Right renal pelvis (tissue), 4 donors: Measurements from ENCODE around the gene HSBP1. TPM values are rescaled to one million over a fixed set of nuclear protein-coding genes. Genes with fewer than 3 reads are reported as not detected.

Source experiments
- DNase-seq, 4 donors: peaks; one replicate each; pipeline ENCODE4 v3.0.0-alpha.2; 2013; ENCODE audit warnings: low read depth in 4 of 4, low spot score in 3 of 4, missing footprints in 1 of 4
- polyA plus RNA-seq, 4 donors: library from polyadenylated mRNA; unstranded; fragments of 120-200 nt; gene quantifications; one replicate each; pipeline ENCODE4 v1.2.1, GENCODE V29; 2013; ENCODE audit not compliant: insufficient read length in 4 of 4

The HSBP1 gene
- polyA plus RNA-seq, 4 donors: 210 to 253 (median 237) TPM

- no peak for DNase-seq
Measured at GRCh38 chr16:83835586-83836566, 28.1 kb downstream of the HSBP1 start.

DNA sequence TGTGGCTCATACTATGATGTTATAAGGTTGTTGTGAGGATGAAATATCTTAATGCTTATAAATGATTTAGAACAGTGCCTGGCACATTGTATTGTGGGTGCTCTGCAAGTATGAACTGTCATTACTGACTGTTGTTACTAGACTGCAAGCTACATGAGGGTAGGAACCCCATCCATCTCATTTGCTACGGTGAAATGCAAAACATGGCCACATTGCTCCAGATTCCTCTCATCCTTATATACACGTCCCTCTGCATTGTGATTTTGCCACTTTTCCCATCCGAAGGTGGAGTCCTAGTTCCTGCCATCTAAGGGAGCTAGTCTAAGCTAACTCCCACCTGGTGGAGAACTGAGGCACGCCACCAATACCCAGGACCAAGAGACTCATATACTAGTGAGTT lies 29.8 kb downstream of the HSBP1 start:
- DNase-seq: no peak

DNA sequence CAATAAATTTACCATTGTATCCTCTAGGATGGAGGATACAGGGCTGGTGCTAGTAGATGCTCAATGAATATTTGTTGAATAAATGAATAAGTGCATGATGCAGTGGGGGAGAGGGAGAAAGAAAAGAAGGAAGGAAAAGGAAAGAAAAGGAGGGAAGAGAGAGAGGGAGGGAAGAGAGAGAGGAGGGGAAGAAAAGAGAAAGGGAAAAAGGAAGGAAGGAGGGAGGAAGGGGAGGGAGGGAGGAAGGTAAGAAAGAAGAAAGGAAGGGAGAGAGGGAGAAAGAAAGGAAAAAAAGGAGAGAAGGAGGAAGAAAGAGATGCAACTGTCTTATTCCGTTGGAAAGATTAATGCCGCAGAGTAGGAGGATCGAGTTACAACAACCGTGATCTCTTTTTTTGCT lies 30.4 kb downstream of the HSBP1 start:
- DNase-seq: no peak

GRCh38 chr16:83839561-83839960 lies 31.8 kb downstream of the HSBP1 start:
- DNase-seq: no peak

GRCh38 chr16:83840060-83840617 lies 32.4 kb downstream of the HSBP1 start:
- DNase-seq: no peak

- DNase-seq: no peak
Measured at GRCh38 chr16:83842291-83842690, 34.5 kb downstream of the HSBP1 start.

- no peak for DNase-seq
Measured at GRCh38 chr16:83842756-83843507, 35.2 kb downstream of the HSBP1 start.

GRCh38 chr16:83843657-83844056 lies 35.9 kb downstream of the HSBP1 start:
- DNase-seq: no peak

DNA sequence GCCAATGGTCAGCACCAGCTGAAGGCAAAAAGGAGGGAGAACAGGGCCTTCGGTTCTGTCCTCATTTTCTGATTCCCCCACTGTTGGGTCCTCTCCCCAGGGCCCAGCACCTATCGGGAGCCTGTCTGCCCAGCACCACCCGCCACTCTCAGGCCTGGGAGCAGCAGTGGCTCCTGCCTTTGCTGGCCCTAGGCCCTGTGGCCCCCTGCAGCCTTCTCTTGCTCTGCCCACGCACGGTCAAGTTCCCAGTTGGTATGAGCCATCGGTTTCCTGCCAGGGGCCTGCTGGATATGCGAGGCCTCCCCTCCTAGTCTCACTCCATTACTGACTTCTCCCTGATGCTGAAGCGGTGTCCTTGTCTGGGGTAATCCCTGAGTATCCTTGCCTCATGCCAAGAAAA lies 37.5 kb downstream of the HSBP1 start:
- no peak for DNase-seq

DNA sequence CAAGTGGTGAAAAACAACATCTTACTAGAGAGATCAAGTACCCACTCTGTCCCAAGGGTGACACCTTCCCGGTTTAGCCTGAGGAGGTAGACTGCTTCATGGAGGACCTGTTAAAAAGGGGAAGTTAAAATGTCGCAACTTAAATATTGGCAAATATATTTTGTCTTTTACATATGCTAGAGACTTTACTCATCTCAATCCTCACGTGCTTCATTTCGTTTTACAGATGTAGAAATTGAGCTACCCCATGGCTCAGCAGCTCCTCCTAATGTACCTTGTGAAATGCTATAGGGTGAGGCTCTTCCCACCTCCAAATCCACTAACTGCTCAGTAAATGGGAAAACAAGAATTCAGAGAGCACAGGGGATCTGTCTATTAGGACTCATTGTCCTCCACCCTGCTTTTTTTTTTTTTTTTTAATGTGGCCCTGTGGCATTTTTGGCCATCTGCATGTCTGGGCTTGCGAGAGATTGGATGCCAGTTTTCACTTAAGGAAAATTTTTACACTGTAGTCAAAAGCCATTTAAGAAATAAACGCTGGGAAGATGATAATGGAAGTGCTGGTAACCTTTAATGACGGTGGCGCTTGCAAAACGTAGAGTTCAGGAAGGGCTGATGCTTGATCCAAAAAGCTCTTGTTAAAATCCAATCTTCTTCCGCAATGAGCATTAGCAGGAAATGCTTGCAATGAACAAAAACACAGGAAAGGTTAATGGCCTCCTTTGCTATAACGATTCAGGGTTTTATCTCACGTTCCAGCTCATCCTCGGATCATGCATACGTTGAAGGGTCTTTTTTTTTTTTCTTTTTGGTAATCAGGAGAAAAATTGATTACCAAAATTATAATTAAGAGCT lies 39.8 kb downstream of the HSBP1 start:
- DNase-seq: no peak

DNA sequence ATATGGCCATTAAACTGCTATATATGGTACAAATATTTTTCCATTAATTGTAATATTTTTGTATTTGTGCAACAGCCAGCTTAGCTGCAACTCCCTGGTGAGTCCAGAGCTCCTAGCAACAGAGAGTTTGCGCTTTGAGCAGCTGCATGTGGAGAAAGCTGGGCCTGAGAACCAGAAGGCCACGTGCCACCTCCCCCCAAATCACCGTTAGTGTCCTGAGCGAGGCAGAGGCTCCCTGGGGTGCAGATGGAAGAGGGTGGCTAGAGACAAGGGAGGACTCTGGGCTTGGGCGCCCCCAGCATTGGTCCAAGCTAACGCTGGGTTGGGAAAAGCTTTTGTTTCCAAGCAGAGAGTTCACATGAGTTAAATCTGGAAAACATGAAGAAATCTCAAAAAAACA lies 41.6 kb downstream of the HSBP1 start:
- no peak for DNase-seq

DNA sequence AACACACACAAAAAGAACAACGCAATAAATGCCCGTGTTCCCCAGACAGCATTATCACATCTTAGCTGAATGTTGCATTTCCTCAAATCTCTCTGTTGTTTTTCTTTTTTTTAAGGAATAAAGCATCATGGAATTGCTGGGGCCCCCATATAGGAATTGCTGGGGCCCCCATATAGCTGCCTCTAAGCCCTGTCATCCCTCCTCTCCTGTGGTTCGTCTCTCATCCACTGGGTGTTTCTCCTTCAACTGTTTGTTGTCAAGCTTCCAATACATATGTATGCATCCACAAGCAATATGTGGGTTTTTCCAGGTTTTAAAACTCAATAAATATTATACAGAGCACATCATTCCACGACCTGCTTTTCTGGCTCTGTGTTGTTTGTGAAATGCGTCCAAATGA lies 43.2 kb downstream of the HSBP1 start:
- DNase-seq: no peak

- no peak for DNase-seq
Measured at GRCh38 chr16:83851473-83851872, 43.7 kb downstream of the HSBP1 start.

- DNase-seq: no peak
Measured at GRCh38 chr16:83852774-83853173, 45.0 kb downstream of the HSBP1 start.

DNA sequence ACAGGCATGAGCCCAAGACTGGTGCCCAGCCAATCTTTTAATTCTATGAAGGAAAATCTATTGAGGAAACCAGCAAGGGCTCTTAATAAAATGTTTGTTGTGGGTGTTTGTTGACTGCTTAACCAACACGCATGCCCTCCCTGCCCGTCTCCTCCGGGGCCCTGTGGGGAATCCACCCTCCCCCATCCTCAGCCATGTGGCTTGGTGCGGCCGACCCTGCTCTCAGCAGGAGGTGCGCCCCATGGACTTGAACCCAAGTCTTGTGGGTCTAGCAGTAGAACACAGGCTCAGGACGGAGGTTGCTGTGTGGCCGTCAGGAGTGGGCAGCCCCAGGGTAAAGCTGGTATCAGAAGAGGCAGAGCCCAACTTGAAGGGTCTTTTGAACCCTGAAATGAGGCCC lies 46.1 kb downstream of the HSBP1 start:
- no peak for DNase-seq

DNA sequence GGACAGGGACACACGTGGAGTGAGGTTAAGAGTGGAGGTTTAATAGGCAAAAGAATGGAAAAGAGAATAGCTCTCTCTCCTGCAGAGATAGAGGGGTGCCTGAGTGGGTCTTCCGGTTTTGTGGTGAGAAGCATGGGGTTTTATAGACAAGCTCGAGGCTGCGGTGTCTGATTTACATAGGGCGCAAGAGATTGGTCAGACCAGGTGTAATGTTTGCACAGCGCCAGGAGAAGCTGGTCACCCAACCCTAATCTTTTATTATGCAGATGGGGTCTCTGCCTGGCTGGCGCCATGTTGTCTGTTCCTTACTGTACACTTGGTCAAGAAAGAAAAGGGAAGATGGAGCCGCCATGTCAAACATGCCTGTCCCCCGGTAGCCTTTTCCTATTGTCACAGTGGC lies 46.6 kb downstream of the HSBP1 start:
- no peak for DNase-seq

DNA sequence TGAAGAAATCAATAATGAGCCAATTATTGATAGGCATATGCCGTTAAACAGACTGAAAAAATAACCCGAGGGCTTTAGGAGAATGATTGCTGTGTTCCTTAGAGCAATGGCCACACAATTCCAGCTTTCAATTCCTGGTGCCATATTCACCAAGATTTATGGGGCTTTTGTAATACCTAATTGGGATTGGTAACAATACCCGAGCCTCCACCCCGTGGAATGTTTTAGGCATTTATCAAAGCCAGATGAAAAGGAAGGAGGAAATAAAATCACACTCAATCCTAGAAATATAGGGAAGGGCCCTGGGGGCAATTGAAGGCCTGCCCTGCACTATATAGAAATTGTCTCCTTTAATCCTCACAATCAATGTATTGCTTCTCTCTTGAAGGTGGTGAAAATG lies 49.0 kb downstream of the HSBP1 start:
- DNase-seq: no peak

DNA sequence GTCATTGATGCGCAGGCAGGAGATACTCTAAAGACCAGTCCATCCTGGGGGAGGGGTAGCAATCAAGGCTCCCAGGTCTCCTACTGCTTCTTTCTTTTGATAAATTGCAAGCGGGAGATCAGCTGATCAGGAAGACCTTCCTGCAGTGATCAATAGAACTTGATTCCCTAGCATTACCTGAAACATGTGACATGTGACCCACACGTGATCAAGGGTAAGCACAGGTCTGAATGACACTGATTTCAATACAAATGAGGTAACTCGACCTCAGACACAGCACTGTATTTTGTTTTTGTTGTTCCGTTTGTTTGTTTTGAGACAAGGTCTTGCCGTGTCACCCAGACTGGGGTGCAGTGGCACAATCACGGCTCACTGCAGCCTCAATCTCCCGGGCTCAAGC lies 51.5 kb downstream of the HSBP1 start:
- no peak for DNase-seq

DNA sequence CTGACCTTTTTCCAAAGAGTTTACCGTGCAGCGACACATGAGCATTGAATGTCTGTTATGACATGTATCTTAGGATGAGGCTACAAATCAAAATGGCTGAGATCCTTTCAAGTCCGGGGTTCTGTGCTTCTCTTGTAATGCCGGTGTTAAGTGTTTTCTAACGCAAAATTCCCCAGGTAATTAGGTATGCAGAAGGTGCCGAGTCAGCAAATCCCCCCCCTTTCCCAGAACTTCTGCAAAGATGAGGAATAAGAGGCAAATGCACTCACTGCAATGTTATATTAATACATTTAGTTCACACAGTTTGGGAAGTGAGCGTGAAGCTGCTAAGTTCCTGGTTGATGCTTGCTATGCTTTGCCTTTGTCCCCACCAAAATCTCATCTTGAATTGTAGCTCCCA lies 54.9 kb downstream of the HSBP1 start:
- DNase-seq: no peak

GRCh38 chr16:83863682-83864081 lies 55.9 kb downstream of the HSBP1 start:
- no peak for DNase-seq
